GM23338 (cell line): Measurements from ENCODE around the gene POR. TPM values are rescaled to one million over a fixed set of nuclear protein-coding genes. Genes with fewer than 3 reads are reported as not detected.

Experiments
- ATAC-seq: fragments of 200-7000 bp; cut with Tn5 transposase; 3 replicates; pipeline ENCODE4 v1.9.1; 2020
- DNase-seq: peaks from one replicate; pipeline ENCODE4 v3.0.0-alpha.2; 2015; ENCODE audit warnings: low spot score
- H2AFZ ChIP-seq: fragments of 200-600 bp; sonication (generic); 2 replicates; pipeline ENCODE4 v1.8.0; 2016; ENCODE audit warnings: antibody characterized with exemption, mild to moderate bottlenecking, moderate library complexity
- H3F3A ChIP-seq: fragments of 200-600 bp; sonication (generic); replicated peaks from 2 replicates; pipeline ENCODE4 v1.8.0; 2017; ENCODE audit warnings: antibody characterized with exemption, mixed run types, low read depth
- H3K27ac ChIP-seq: fragments of 200-600 bp; sonication (generic); 2 replicates; pipeline ENCODE4 v1.6.1; 2016; ENCODE audit warnings: low read depth
- H3K27me3 ChIP-seq: fragments of 200-600 bp; sonication (generic); 2 replicates; pipeline ENCODE4 v1.8.0; 2016; ENCODE audit warnings: mild to moderate bottlenecking, mixed run types, moderate library complexity; ENCODE audit not compliant: insufficient read depth
- H3K36me3 ChIP-seq: fragments of 200-600 bp; sonication (generic); 2 replicates; pipeline ENCODE4 v1.8.0; 2016; ENCODE audit warnings: mild to moderate bottlenecking; ENCODE audit not compliant: insufficient read depth
- H3K4me1 ChIP-seq: fragments of 200-600 bp; sonication (generic); 2 replicates; pipeline ENCODE4 v1.8.0; 2016; ENCODE audit warnings: mild to moderate bottlenecking, moderate library complexity; ENCODE audit not compliant: insufficient read depth
- H3K4me2 ChIP-seq: fragments of 200-600 bp; sonication (generic); 2 replicates; pipeline ENCODE4 v1.7.1; 2017; ENCODE audit warnings: mixed run types
- H3K4me3 ChIP-seq: fragments of 200-600 bp; sonication (generic); 2 replicates; pipeline ENCODE4 v1.6.1; 2016; ENCODE audit warnings: mixed run types
- H3K79me2 ChIP-seq: fragments of 200-600 bp; sonication (generic); replicated peaks from 2 replicates; pipeline ENCODE4 v1.8.0; 2017; ENCODE audit warnings: mild to moderate bottlenecking; ENCODE audit not compliant: insufficient read depth
- H3K9me2 ChIP-seq: fragments of 200-600 bp; sonication (generic); 2 replicates; pipeline ENCODE4 v1.8.0; 2017; ENCODE audit not compliant: insufficient read depth
- H4K20me1 ChIP-seq: fragments of 200-600 bp; sonication (generic); replicated peaks from 2 replicates; pipeline ENCODE4 v1.8.0; 2017; ENCODE audit warnings: mild to moderate bottlenecking; ENCODE audit not compliant: insufficient read depth
- H3K27ac Mint-ChIP-seq: 2 replicates; pipeline ENCODE4 v1.8.0; 2020; ENCODE audit warnings: inconsistent platforms, mild to moderate bottlenecking, moderate library complexity, mixed read lengths
- H3K27me3 Mint-ChIP-seq: 3 replicates; pipeline ENCODE4 v1.8.0; 2022; ENCODE audit warnings: low read depth, mild to moderate bottlenecking, moderate library complexity, mixed read lengths, inconsistent platforms; ENCODE audit not compliant: insufficient read depth, poor library complexity
- H3K36me3 Mint-ChIP-seq: 3 replicates; pipeline ENCODE4 v1.8.0; 2021; ENCODE audit warnings: low read depth, mild to moderate bottlenecking, inconsistent platforms, moderate library complexity, mixed read lengths
- H3K4me1 Mint-ChIP-seq: 3 replicates; pipeline ENCODE4 v1.8.0; 2020; ENCODE audit warnings: mild to moderate bottlenecking, inconsistent platforms, mixed read lengths
- H3K4me3 Mint-ChIP-seq: 3 replicates; pipeline ENCODE4 v1.8.0; 2021; ENCODE audit warnings: moderate library complexity, mild to moderate bottlenecking, inconsistent platforms, mixed read lengths
- H3K9me3 Mint-ChIP-seq: 3 replicates; pipeline ENCODE4 v1.8.0; 2020; ENCODE audit warnings: moderate library complexity, mild to moderate bottlenecking, inconsistent platforms, mixed read lengths
- CREB1 ChIP-seq: fragments of 250-450 bp; sonication (Bioruptor Pico); IDR thresholded peaks from 2 replicates; pipeline ENCODE4 v1.5.0; 2020; ENCODE audit warnings: low read depth, mild to moderate bottlenecking, moderate library complexity
- EZH2 ChIP-seq: fragments of 200-600 bp; sonication (generic); IDR thresholded peaks from one replicate; pipeline ENCODE4 v1.8.0; 2017; ENCODE audit warnings: antibody characterized with exemption, mild to moderate bottlenecking, low read depth; ENCODE audit not compliant: unreplicated experiment
- EZH2phosphoT487 ChIP-seq: fragments of 200-600 bp; sonication (generic); IDR thresholded peaks from one replicate; pipeline ENCODE4 v1.8.1; 2018; ENCODE audit warnings: antibody characterized with exemption; ENCODE audit not compliant: unreplicated experiment
- JUNB ChIP-seq: IDR thresholded peaks from one replicate; pipeline ENCODE4 v1.6.1; 2016; ENCODE audit warnings: antibody characterized with exemption; ENCODE audit not compliant: unreplicated experiment
- NANOG ChIP-seq: IDR thresholded peaks from 2 replicates; pipeline ENCODE4 v1.6.1; 2016; ENCODE audit warnings: antibody characterized with exemption, borderline replicate concordance
- POLR2AphosphoS5 ChIP-seq: IDR thresholded peaks from 2 replicates; pipeline ENCODE4 v1.6.1; 2016; ENCODE audit warnings: antibody characterized with exemption, low read depth
- STAT1 ChIP-seq: IDR thresholded peaks from one replicate; pipeline ENCODE4 v1.6.1; 2016; ENCODE audit warnings: antibody characterized with exemption; ENCODE audit not compliant: unreplicated experiment
- ZNF114 ChIP-seq: fragments of 250-450 bp; sonication (Bioruptor Pico); IDR thresholded peaks from 2 replicates; pipeline ENCODE4 v1.5.0; 2020; ENCODE audit warnings: mild to moderate bottlenecking, moderate library complexity
- ZNF331 ChIP-seq: fragments of 250-450 bp; sonication (Bioruptor Pico); IDR thresholded peaks from 2 replicates; pipeline ENCODE4 v1.5.0; 2020; ENCODE audit warnings: low read depth, mild to moderate bottlenecking, moderate library complexity
- polyA plus RNA-seq: library from polyadenylated mRNA; unstranded; fragments of >200 nt; fragmentation: Nextera tagmentation; extraction: Ambion mirVana; gene quantifications from 2 replicates; pipeline ENCODE4 v1.2.1, GENCODE V29; 2016
- total RNA-seq: library from RNA; depleted of rRNA; stranded (reverse); fragments of >200 nt; shearing (Covaris generic); gene quantifications from 2 replicates; pipeline ENCODE4 v1.2.3, GENCODE V29; 2014
- TF ChIP-seq, protein P1 (sequence below): IDR thresholded peaks from 2 replicates; pipeline ENCODE4 v1.6.1; 2016; ENCODE audit warnings: antibody characterized with exemption
- TF ChIP-seq, protein P2 (sequence below), 2 experiments: fragments of 200-600 bp in 1 of 2; sonication (generic) in 1 of 2; conservative IDR thresholded peaks; 2 replicates each; pipeline versions ENCODE4 v1.5.1 to v1.6.1; 2016 to 2017; ENCODE audit warnings: antibody characterized with exemption in 2 of 2, low read depth in 2 of 2, mild to moderate bottlenecking in 2 of 2, moderate library complexity in 1 of 2
- TF ChIP-seq, protein P3 (sequence below): fragments of 250-450 bp; sonication (Bioruptor Pico); IDR thresholded peaks from 2 replicates; pipeline ENCODE4 v1.5.0; 2020; ENCODE audit warnings: mild to moderate bottlenecking, moderate library complexity
- TF ChIP-seq, protein P4 (sequence below): IDR thresholded peaks from one replicate; pipeline ENCODE4 v1.6.1; 2018; ENCODE audit warnings: antibody characterized with exemption; ENCODE audit not compliant: unreplicated experiment

Gene POR
- total and polyA plus RNA-seq, 2 experiments from 2014 or later, result 126 to 164 TPM

DNA sequence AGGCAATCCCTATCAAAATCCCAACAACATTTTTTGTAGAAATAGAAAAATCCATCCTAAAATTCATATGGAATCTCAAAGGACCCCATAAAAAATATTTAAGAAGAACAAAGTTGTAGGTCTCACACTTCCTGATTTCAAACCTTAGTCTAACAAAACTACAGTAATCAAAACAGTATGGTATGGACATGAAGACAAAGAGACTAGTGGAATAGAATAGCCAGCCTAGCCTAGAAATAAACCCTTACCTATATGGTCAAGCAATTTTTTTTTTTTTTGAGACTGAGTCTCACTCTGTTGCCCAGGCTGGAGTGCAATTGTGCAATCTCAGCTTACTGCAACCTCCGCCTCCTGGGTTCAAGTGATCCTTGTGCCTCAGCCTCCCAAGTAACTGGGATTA is 83.1 kb downstream of the POR start:
- peaks cover 10% of the 10 kb centered on the region; the same call in 1 of the 2 replicates for H3F3A ChIP-seq
- no peaks in the 10 kb centered on the region; the same call in 1 of the 3 replicates for H3K9me3 Mint-ChIP-seq
- TF ChIP-seq ZNF331, result no peak
- no peak for TF ChIP-seq EZH2phosphoT487
- TF ChIP-seq, protein P1, sequence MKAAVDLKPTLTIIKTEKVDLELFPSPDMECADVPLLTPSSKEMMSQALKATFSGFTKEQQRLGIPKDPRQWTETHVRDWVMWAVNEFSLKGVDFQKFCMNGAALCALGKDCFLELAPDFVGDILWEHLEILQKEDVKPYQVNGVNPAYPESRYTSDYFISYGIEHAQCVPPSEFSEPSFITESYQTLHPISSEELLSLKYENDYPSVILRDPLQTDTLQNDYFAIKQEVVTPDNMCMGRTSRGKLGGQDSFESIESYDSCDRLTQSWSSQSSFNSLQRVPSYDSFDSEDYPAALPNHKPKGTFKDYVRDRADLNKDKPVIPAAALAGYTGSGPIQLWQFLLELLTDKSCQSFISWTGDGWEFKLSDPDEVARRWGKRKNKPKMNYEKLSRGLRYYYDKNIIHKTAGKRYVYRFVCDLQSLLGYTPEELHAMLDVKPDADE, result no peak
- no peak for TF ChIP-seq EZH2
- TF ChIP-seq, protein P2, sequence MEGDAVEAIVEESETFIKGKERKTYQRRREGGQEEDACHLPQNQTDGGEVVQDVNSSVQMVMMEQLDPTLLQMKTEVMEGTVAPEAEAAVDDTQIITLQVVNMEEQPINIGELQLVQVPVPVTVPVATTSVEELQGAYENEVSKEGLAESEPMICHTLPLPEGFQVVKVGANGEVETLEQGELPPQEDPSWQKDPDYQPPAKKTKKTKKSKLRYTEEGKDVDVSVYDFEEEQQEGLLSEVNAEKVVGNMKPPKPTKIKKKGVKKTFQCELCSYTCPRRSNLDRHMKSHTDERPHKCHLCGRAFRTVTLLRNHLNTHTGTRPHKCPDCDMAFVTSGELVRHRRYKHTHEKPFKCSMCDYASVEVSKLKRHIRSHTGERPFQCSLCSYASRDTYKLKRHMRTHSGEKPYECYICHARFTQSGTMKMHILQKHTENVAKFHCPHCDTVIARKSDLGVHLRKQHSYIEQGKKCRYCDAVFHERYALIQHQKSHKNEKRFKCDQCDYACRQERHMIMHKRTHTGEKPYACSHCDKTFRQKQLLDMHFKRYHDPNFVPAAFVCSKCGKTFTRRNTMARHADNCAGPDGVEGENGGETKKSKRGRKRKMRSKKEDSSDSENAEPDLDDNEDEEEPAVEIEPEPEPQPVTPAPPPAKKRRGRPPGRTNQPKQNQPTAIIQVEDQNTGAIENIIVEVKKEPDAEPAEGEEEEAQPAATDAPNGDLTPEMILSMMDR (conservative IDR thresholded peaks at IDR 0.05; ENCODE audit: low read depth in 2 of 2), result no peak
- TF ChIP-seq NANOG, result no peak
- TF ChIP-seq JUNB, result no peak
- TF ChIP-seq CREB1 (CRISPR knock-in tag), result no peak
- no peak for TF ChIP-seq POLR2AphosphoS5
- no peak for TF ChIP-seq STAT1
- TF ChIP-seq, protein P3, sequence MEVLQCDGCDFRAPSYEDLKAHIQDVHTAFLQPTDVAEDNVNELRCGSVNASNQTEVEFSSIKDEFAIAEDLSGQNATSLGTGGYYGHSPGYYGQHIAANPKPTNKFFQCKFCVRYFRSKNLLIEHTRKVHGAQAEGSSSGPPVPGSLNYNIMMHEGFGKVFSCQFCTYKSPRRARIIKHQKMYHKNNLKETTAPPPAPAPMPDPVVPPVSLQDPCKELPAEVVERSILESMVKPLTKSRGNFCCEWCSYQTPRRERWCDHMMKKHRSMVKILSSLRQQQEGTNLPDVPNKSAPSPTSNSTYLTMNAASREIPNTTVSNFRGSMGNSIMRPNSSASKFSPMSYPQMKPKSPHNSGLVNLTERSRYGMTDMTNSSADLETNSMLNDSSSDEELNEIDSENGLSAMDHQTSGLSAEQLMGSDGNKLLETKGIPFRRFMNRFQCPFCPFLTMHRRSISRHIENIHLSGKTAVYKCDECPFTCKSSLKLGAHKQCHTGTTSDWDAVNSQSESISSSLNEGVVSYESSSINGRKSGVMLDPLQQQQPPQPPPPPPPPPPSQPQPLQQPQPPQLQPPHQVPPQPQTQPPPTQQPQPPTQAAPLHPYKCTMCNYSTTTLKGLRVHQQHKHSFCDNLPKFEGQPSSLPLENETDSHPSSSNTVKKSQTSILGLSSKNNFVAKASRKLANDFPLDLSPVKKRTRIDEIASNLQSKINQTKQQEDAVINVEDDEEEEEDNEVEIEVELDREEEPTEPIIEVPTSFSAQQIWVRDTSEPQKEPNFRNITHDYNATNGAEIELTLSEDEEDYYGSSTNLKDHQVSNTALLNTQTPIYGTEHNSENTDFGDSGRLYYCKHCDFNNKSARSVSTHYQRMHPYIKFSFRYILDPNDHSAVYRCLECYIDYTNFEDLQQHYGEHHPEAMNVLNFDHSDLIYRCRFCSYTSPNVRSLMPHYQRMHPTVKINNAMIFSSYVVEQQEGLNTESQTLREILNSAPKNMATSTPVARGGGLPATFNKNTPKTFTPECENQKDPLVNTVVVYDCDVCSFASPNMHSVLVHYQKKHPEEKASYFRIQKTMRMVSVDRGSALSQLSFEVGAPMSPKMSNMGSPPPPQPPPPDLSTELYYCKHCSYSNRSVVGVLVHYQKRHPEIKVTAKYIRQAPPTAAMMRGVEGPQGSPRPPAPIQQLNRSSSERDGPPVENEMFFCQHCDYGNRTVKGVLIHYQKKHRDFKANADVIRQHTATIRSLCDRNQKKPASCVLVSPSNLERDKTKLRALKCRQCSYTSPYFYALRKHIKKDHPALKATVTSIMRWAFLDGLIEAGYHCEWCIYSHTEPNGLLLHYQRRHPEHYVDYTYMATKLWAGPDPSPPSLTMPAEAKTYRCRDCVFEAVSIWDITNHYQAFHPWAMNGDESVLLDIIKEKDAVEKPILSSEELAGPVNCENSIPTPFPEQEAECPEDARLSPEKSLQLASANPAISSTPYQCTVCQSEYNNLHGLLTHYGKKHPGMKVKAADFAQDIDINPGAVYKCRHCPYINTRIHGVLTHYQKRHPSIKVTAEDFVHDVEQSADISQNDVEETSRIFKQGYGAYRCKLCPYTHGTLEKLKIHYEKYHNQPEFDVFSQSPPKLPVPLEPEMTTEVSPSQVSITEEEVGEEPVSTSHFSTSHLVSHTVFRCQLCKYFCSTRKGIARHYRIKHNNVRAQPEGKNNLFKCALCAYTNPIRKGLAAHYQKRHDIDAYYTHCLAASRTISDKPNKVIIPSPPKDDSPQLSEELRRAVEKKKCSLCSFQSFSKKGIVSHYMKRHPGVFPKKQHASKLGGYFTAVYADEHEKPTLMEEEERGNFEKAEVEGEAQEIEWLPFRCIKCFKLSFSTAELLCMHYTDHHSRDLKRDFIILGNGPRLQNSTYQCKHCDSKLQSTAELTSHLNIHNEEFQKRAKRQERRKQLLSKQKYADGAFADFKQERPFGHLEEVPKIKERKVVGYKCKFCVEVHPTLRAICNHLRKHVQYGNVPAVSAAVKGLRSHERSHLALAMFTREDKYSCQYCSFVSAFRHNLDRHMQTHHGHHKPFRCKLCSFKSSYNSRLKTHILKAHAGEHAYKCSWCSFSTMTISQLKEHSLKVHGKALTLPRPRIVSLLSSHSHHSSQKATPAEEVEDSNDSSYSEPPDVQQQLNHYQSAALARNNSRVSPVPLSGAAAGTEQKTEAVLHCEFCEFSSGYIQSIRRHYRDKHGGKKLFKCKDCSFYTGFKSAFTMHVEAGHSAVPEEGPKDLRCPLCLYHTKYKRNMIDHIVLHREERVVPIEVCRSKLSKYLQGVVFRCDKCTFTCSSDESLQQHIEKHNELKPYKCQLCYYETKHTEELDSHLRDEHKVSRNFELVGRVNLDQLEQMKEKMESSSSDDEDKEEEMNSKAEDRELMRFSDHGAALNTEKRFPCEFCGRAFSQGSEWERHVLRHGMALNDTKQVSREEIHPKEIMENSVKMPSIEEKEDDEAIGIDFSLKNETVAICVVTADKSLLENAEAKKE (CRISPR knock-in tag), result no peak
- TF ChIP-seq, protein P4, sequence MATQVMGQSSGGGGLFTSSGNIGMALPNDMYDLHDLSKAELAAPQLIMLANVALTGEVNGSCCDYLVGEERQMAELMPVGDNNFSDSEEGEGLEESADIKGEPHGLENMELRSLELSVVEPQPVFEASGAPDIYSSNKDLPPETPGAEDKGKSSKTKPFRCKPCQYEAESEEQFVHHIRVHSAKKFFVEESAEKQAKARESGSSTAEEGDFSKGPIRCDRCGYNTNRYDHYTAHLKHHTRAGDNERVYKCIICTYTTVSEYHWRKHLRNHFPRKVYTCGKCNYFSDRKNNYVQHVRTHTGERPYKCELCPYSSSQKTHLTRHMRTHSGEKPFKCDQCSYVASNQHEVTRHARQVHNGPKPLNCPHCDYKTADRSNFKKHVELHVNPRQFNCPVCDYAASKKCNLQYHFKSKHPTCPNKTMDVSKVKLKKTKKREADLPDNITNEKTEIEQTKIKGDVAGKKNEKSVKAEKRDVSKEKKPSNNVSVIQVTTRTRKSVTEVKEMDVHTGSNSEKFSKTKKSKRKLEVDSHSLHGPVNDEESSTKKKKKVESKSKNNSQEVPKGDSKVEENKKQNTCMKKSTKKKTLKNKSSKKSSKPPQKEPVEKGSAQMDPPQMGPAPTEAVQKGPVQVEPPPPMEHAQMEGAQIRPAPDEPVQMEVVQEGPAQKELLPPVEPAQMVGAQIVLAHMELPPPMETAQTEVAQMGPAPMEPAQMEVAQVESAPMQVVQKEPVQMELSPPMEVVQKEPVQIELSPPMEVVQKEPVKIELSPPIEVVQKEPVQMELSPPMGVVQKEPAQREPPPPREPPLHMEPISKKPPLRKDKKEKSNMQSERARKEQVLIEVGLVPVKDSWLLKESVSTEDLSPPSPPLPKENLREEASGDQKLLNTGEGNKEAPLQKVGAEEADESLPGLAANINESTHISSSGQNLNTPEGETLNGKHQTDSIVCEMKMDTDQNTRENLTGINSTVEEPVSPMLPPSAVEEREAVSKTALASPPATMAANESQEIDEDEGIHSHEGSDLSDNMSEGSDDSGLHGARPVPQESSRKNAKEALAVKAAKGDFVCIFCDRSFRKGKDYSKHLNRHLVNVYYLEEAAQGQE, result no peak
- TF ChIP-seq ZNF114 (CRISPR knock-in tag), result no peak

More for the DNA sequence above, 83.1 kb downstream of the POR start:
- Mint-ChIP-seq H3K4me3 (no peak overlapping the region), H3K4me1 (peaks cover 14% of the 10 kb centered on the region; the same call in 2 of the 3 replicates), H3K27ac (no peak overlapping the region), H3K27me3 (peaks cover 2% of the 10 kb centered on the region), H3K36me3 (peaks cover 20% of the 10 kb centered on the region)
- Histone ChIP-seq H4K20me1 (no peaks in the 10 kb centered on the region), H3K27me3 (no peaks in the 10 kb centered on the region), H3K79me2 (no peaks in the 10 kb centered on the region), H3K36me3 (no peaks in the 10 kb centered on the region), H3K4me2 (no peak overlapping the region), H3K4me3 (no peak overlapping the region), H2AFZ (no peak overlapping the region), H3K9me2 (no peaks in the 10 kb centered on the region), H3K4me1 (peaks cover 8% of the 10 kb centered on the region), H3K27ac (no peak overlapping the region)
- DNase-seq (no peak), ATAC-seq (no peak)
